ENCODE results near the gene PLEKHG2.

GRCh38 chr19:39413272-39413910 is 922 bp downstream of the PLEKHG2 start:
- TF ChIP-seq CTCF (IDR thresholded peaks at IDR 0.05; ENCODE audit: low read depth, low read length, missing input control), result no peak
- TF ChIP-seq FOXA2 (IDR thresholded peaks at IDR 0.05), result no peak
